Ovary (tissue), 3 donors: Measurements from ENCODE around the gene PSMD1.

Experiments used
- CTCF ChIP-seq, 3 donors: fragments of 450-650 bp in 2 of 3; fragments of 200-600 bp in 1 of 3; IDR thresholded peaks; one replicate each; pipeline versions ENCODE4 v1.5.1 to v1.8.0; 2016 to 2022; ENCODE audit warnings: antibody characterized with exemption in 3 of 3, mild to moderate bottlenecking in 1 of 3
- EP300 ChIP-seq: sonication (generic); formaldehyde crosslinking; IDR thresholded peaks from one replicate; pipeline ENCODE4 v1.6.1; 2017; ENCODE audit warnings: antibody characterized with exemption
- POLR2A ChIP-seq: fragments of 450-650 bp; IDR thresholded peaks from one replicate; pipeline ENCODE4 v1.6.1; 2017; ENCODE audit warnings: antibody characterized with exemption, mild to moderate bottlenecking, moderate library complexity
- donor health status: DM: no; HTN: no; CAD: no.

- TF ChIP-seq CTCF (IDR thresholded peaks at IDR 0.05) (no peak), POLR2A (no peak), EP300 (no peak)
These were observed 144.3 kb downstream of the PSMD1 start for GRCh38 chr2:231200805-231201474.
